Lower lobe of right lung (tissue), 2 donors: ENCODE measurements around the gene SLC12A3. TPM values are rescaled to one million over a fixed set of nuclear protein-coding genes. Genes with fewer than 3 reads are reported as not detected.
A peak's percentile ranks its signal among the peaks of the same experiment; 100 is the strongest.

Source experiments
- ATAC-seq, 2 donors: fragments of 200-7000 bp; cut with Tn5 transposase; one replicate each; pipeline ENCODE4 v1.9.1; 2020 to 2022; ENCODE audit warnings: mild to moderate bottlenecking in 2 of 2, moderate library complexity in 2 of 2
- DNase-seq: peaks from one replicate; pipeline ENCODE4 v3.0.0-alpha.2; 2020
- H3K27ac ChIP-seq: fragments of 200-600 bp; one replicate; pipeline ENCODE4 v1.8.0; 2022
- H3K27me3 ChIP-seq: fragments of 200-600 bp; one replicate; pipeline ENCODE4 v1.8.0; 2022; ENCODE audit warnings: low read depth
- H3K36me3 ChIP-seq: fragments of 200-600 bp; one replicate; pipeline ENCODE4 v1.8.0; 2022; ENCODE audit warnings: mild to moderate bottlenecking
- H3K4me1 ChIP-seq: fragments of 200-600 bp; one replicate; pipeline ENCODE4 v1.8.0; 2022
- H3K4me3 ChIP-seq: fragments of 200-600 bp; one replicate; pipeline ENCODE4 v1.8.0; 2022; ENCODE audit warnings: mild to moderate bottlenecking
- H3K9me3 ChIP-seq: fragments of 200-600 bp; one replicate; pipeline ENCODE4 v1.8.0; 2022
- intact Hi-C: fragments of 100-400 bp; cut with DNase I; formaldehyde crosslinking; loops from one replicate; pipeline ENCODE4 v1.11.0; 2022
- long read RNA-seq: library from polyadenylated mRNA; unstranded; transcript quantifications from one replicate; pipeline ENCODE4 v2.0.0, GENCODE V29; 2021
- total RNA-seq: library from RNA; stranded (reverse); fragmentation: NEBNext Ultra II Directional; extraction: Animal tissue kit (Norgen Biotek cat#: 25700); gene quantifications from one replicate; pipeline ENCODE4 v1.2.1, GENCODE V29; 2021
- TF ChIP-seq, protein P1 (sequence below): fragments of 200-600 bp; IDR thresholded peaks from one replicate; pipeline ENCODE4 v1.8.0; 2022; ENCODE audit warnings: antibody characterized with exemption, mild to moderate bottlenecking
- donor health status: DM: no; HTN: yes; CAD: no; lungs with severe emphysema.

The SLC12A3 gene, protein sequence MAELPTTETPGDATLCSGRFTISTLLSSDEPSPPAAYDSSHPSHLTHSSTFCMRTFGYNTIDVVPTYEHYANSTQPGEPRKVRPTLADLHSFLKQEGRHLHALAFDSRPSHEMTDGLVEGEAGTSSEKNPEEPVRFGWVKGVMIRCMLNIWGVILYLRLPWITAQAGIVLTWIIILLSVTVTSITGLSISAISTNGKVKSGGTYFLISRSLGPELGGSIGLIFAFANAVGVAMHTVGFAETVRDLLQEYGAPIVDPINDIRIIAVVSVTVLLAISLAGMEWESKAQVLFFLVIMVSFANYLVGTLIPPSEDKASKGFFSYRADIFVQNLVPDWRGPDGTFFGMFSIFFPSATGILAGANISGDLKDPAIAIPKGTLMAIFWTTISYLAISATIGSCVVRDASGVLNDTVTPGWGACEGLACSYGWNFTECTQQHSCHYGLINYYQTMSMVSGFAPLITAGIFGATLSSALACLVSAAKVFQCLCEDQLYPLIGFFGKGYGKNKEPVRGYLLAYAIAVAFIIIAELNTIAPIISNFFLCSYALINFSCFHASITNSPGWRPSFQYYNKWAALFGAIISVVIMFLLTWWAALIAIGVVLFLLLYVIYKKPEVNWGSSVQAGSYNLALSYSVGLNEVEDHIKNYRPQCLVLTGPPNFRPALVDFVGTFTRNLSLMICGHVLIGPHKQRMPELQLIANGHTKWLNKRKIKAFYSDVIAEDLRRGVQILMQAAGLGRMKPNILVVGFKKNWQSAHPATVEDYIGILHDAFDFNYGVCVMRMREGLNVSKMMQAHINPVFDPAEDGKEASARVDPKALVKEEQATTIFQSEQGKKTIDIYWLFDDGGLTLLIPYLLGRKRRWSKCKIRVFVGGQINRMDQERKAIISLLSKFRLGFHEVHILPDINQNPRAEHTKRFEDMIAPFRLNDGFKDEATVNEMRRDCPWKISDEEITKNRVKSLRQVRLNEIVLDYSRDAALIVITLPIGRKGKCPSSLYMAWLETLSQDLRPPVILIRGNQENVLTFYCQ
- not detected for total RNA-seq
- long read RNA-seq: 0 reads

DNA sequence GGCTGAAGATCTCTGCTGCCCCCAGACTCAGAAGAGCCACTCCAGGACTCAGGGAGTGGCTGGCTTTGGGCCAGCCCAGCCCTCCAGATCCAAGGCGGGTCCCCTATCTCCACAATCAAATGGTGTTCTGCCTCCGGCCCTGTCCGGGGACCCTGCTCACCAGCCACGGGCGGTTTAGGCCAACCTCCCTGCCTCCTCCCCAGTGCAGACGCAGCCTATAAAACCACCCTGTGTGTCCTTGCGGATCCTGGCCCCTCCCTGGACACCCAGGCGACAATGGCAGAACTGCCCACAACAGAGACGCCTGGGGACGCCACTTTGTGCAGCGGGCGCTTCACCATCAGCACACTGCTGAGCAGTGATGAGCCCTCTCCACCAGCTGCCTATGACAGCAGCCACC is at the start of gene SLC12A3:
Gene SLC12A3 (plus strand): TSS at position 248 of the 400 bp plus-strand sequence. CDS start 29 bp downstream, at position 277.
- Histone ChIP-seq H3K27ac (no peak within 1 kb of the TSS), H3K36me3 (no peaks in the 10 kb centered on the region), H3K27me3 (no peaks in the 10 kb centered on the region), H3K4me3 (no peak within 1 kb of the TSS), H3K4me1 (peaks cover 39% of the 10 kb centered on the region), H3K9me3 (no peaks in the 10 kb centered on the region)
- TF ChIP-seq, protein P1, sequence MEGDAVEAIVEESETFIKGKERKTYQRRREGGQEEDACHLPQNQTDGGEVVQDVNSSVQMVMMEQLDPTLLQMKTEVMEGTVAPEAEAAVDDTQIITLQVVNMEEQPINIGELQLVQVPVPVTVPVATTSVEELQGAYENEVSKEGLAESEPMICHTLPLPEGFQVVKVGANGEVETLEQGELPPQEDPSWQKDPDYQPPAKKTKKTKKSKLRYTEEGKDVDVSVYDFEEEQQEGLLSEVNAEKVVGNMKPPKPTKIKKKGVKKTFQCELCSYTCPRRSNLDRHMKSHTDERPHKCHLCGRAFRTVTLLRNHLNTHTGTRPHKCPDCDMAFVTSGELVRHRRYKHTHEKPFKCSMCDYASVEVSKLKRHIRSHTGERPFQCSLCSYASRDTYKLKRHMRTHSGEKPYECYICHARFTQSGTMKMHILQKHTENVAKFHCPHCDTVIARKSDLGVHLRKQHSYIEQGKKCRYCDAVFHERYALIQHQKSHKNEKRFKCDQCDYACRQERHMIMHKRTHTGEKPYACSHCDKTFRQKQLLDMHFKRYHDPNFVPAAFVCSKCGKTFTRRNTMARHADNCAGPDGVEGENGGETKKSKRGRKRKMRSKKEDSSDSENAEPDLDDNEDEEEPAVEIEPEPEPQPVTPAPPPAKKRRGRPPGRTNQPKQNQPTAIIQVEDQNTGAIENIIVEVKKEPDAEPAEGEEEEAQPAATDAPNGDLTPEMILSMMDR: no peak
- ATAC-seq (no peak), DNase-seq (no peak)
- intact Hi-C loops: no loop called here

GRCh38 chr16:56815721-56816120 is 49.3 kb upstream of the SLC12A3 start:
- H3K36me3 ChIP-seq: peaks cover 22% of the 10 kb centered on the region
- no peak for DNase-seq
- ATAC-seq: peak in 1 of 2 donors; percentile 50
- H3K9me3 ChIP-seq: no peaks in the 10 kb centered on the region
- H3K4me3 ChIP-seq: no peak overlapping the region
- no peaks in the 10 kb centered on the region for H3K27me3 ChIP-seq
- no peak overlapping the region for H3K27ac ChIP-seq
- intact Hi-C loops: no loop called here
- TF ChIP-seq, protein P1: no peak
- H3K4me1 ChIP-seq: peaks cover 5% of the 10 kb centered on the region

GRCh38 chr16:56817056-56817455 is 48.0 kb upstream of the SLC12A3 start:
- H3K4me1 ChIP-seq: peaks cover 5% of the 10 kb centered on the region
- TF ChIP-seq, protein P1: no peak
- H3K27ac ChIP-seq: no peak overlapping the region
- no peak overlapping the region for H3K4me3 ChIP-seq
- ATAC-seq (no peak), DNase-seq (no peak)
- H3K36me3 ChIP-seq: peaks cover 35% of the 10 kb centered on the region
- no peaks in the 10 kb centered on the region for H3K27me3 ChIP-seq
- H3K9me3 ChIP-seq: no peaks in the 10 kb centered on the region
- intact Hi-C loops: no loop called here

- Histone ChIP-seq H3K9me3 (no peaks in the 10 kb centered on the region), H3K36me3 (peaks cover 43% of the 10 kb centered on the region), H3K4me1 (peaks cover 5% of the 10 kb centered on the region), H3K4me3 (no peak overlapping the region), H3K27me3 (no peaks in the 10 kb centered on the region), H3K27ac (no peak overlapping the region)
- ATAC-seq: no peak
- no peak for DNase-seq
- TF ChIP-seq, protein P1: no peak
- intact Hi-C loops: no loop called here
Measured at GRCh38 chr16:56817938-56818337, 47.1 kb upstream of the SLC12A3 start.

DNA sequence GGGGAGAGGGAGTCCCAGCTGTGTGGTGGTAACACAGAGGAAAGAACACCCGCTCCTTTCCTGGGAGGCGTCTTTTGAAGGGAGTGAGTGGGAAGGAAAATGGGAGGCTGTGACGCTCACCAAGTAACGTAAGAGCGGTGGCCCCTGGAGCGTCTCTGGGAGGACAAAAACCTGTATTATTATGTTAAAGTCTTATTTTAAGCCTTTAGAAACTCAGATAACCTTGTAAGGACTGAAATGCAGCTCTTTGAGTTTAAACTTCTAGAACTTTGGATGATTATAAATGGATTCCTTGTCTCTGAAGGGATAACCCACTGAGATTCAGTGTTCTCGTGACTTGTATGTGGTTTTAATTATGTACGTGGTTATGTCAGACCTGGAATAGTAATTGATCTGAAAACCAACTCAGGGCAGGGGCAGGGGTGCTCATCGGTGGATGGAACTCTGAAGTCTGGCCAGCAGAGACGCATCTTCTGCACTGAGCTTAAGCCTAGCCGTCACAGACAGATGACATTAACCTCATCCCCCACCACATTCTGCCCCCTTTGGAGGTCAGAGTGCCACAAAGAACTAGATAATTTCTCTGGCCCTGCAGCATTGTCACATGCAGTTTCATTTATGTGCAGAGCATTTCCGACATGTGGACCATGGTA is 41.8 kb upstream of the SLC12A3 start:
- DNase-seq (no peak), ATAC-seq (no peak)
- H3K9me3 ChIP-seq: no peaks in the 10 kb centered on the region
- no peaks in the 10 kb centered on the region for H3K4me1 ChIP-seq
- H3K27ac ChIP-seq: no peak overlapping the region
- H3K27me3 ChIP-seq: no peaks in the 10 kb centered on the region
- H3K4me3 ChIP-seq: no peak overlapping the region
- intact Hi-C loops: no loop called here
- TF ChIP-seq, protein P1: no peak
- peaks cover 68% of the 10 kb centered on the region for H3K36me3 ChIP-seq
